ENCODE measurements around the gene PBX3.
"Not testable (repeated sequence)": the region's sequence is repeated elsewhere in the genome, so short reads cannot be mapped to it uniquely, and the experiment has no call there.

Gene PBX3

DNA sequence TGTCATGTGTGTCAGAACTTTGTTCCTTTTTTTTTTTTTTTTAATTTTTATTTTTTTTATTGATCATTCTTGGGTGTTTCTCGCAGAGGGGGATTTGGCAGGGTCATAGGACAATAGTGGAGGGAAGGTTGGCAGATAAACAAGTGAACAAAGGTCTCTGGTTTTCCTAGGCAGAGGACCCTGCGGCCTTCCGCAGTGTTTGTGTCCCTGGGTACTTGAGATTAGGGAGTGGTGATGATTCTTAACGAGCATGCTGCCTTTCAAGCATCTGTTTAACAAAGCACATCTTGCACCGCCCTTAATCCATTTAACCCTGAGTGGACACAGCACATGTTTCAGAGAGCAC, 32.0 kb downstream of the PBX3 start:
- DNase-seq = not testable (repeated sequence)

DNA sequence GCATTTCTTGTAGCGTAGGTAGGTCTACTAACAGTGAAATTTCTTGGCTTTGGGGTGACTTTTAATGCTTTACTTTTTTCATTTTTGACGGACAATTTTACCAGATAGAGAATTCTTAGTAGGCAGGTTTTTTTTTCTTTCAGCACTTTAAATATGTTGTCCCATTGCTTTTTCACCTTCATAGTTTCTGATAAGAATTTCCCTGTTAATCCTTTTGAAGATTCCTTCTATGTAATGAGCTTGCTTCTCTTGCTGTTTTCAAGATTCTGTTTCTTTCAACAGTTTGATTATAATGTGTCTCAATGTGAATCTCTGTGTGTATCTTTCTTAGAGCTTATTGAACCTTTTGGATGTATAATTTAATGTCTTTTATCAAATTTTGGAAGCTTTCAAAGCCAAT, 35.5 kb downstream of the PBX3 start:
- DNase-seq = no peak

DNA sequence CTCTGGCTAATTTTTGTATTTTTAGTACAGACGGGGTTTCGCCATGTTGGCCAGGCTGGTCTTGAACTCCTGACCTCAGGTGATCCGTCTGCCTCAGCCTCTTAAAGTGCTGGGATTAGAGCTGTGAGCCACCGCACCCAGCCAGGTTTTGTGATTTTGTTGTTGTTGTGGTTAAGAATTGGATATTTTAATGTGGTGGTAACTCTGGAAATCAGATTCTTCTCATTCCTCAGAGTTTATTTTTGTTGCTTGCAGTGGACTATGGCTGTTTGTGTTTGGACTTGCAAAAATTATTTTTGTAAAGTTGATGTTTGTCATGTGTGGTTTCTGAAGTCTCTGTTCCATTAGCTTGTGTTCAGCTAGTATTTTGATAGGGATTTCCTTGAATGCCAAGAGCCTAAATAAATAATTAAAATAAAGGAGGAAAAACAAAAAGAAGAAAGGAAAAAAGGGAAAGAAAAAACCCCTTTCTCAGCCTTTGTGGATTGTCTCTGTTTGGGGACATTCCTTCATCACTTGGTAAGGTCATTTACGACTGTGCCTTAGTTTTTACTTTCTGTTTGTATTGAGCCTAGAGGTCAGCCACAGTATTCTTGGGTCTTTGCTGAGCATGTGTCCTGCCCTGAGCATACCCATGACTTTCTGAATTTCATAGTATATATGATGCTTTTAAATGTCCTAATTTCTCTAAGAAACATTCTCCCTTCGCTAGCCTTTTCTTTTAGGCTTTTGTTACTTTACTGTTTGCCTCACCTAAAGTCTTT, 37.3 kb downstream of the PBX3 start:
- DNase-seq = no peak

DNA sequence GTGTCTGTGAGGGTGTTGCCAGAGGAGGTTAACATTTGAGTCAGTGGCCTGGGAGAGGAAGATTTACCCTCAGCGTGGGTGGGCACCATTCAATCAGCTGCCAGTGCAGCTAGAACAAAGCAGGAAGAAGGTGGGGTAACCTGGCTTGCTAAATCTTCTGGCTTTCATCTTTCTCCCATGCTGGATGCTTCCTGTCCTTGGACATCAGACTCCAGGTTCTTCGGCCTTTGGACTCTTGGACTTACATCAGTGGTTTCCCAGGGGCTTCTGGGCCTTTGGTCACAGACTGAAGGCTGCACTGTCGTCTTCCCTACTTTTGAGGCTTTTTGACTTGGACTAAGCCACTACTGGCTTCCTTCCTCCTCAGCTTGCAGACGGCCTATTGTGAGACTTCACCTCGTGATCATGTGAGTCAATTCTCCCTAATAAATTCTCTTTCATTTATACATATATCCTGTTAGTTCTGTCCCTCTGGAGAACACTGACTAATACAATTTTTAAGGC, 38.1 kb downstream of the PBX3 start:
- no peak for DNase-seq

DNA sequence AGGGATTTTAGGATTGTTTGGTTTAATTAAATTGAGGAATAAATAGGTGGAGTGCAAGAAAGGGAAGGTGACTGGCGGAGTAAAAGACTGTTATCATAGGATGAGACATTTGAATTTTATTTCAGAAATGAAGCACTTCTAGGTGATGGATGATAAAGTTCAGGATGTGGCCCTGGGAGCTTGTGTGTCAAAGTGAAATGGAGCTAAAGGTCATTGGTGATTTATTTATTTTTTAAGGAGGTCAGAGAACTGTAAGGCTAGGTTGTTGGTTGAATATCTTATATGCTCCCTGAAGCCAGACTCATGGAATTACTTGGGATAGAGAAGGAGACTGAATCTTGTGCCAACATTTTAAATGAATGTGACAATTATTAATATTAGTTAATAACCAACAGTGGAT, 40.5 kb downstream of the PBX3 start:
- no peak for DNase-seq

DNA sequence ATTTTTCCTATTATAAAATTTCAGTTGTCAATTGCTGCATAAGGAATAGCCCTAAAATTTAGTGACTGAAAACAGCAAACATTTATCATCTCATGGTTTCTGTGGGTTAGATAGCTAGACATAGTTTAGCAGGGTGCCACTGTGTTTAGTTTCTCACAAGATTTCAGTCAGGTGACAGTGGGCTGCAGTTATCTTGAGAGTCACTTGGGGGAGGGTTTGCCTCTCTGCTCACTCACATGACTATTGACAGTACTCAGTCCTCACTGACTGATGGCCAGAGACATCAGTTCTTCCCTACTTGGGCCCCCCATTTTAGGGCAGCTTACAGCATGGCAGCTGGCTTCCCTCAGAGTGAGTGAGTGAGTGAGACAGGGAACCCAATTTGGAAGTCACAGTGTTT, 42.0 kb downstream of the PBX3 start:
- DNase-seq = no peak

DNA sequence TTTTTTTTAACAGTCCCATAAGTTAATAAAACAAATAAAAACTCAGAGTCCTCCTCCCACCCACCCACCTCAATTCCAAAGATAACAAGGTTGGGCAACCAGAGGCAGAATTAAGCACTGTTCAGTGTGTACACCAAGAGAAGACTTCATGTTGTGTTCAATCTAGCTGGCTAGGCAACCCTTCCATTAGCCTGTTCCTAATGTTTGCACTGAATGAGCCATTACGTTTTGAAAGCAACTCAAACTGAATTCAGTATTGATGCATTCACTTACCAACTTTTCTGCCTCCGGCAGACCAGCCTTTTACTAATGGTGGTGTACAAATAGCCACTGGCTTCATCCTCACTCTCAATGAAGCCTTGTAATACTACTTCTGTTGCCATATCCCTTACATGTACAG, 47.5 kb downstream of the PBX3 start:
- no peak for DNase-seq

DNA sequence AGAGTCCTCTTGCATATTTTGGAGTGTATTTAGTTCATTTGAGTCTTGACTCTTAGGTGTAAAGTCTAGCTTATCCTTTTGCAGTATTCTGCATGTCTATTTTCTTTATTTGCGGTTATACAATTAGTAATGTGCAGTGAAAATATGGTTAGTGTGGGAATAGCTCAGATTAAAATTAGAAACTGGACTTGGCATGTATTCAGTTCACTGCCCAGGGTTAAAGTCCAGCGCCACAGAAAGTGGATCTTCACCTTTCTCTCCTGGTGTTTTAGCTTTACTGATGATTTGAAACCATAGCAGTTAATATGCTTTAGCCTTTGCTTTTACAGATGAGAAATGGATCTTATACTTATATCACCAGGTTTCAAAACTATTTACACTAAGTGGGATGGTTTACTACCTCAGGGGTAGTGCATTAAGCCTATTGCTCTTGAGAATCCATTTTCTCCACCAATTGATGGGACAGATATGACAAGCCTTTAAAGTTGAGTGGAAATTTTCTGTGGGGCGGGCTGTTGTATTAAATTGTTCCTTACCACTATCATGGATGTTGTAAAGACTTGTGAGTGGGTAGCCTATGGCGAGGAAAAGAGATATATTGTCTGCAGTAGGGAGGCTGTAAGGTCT, 48.9 kb downstream of the PBX3 start:
- DNase-seq = no peak

DNA sequence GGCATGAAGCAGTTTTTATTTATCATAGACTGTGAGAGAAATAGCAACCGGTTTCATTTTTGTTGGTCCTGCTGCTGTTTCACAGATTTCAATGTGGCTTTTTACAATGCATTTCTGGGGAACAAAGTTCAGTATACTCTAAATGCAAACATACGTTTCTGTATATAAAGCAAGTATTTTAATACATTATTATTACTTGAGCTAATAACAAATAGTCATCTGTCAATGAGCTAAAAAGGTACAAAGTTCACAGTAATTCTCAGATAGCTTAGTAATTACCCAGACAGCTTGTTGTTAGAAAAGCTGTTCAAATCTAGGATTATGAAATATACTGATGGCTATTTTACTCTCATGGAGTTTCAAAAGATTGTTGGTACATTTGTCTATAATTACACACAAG, 50.8 kb downstream of the PBX3 start:
- no peak for DNase-seq

DNA sequence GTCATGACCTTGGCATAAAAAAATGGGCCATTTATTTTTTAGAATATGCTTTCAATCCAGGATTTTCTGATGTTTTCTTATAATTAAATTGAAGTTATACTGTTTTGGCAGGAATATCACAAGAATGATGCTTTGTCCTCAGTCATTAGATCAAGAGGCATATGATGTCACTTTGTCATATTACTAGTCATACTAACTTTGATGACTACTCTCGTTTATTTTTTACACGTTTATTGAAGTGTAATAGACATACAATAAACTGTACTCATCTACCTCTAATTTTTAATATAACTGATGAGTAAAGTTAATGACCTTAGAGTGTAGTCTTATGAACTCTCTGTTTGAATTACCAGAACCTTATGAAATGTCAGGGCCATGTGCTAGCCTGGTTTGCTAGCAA, 56.4 kb downstream of the PBX3 start:
- no peak for DNase-seq

DNA sequence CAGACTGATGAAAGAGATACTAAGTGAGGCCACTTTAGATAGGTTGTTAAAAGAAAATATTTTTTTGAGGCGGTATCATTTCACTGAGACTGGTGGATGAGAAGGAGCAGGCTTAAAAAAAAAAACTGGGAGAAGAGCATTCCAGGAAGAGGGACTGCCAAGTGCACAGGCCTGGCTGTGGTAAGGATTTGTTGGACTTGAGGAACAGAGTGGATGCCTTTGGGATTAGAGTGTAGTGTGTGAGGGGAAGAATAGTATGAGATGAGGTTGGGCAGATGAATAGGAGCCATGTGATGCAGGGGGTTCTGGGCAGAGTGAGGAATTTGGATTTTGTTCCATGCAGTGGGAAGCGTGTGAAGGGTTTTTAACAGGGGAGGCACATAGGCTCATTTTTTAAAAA, 57.9 kb downstream of the PBX3 start:
- no peak for DNase-seq

DNA sequence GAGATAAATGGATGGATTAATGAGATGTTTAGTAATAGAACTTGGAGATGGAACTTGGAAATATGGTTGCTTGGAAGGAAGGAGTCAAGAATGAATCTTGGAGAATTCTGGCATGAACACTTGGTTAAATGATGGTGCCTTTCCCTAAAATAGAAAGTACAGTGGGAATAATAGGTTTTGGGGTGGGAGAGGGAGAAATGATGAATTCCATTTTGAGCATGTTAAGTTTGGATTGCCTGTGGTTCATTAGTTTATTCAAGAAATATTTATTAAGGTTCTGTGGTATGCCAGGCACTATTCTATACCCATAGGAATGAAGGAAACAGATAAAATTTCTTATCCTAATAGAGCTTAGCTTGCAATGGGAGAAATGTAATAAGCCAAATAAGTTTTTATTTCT, 58.4 kb downstream of the PBX3 start:
- DNase-seq = no peak

DNA sequence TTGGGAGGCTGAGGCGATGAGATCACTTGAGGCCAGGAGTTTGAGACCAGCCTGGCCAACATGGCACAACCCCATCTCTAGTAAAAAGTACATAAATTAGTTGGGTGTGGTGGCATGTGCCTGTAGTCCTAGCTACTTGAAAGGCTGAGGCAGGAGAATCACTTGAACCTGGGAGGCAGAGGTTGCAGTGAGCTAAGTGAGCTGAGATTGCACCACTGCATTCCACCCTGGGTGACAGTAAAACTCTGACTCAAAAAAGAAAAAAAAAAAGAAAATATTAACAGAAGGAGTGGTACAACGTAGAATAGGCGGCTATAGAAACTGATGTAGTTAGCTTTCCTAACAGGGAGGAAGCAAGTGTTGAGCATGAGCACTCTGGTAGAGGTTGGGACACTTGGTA, 59.9 kb downstream of the PBX3 start:
- no peak for DNase-seq

DNA sequence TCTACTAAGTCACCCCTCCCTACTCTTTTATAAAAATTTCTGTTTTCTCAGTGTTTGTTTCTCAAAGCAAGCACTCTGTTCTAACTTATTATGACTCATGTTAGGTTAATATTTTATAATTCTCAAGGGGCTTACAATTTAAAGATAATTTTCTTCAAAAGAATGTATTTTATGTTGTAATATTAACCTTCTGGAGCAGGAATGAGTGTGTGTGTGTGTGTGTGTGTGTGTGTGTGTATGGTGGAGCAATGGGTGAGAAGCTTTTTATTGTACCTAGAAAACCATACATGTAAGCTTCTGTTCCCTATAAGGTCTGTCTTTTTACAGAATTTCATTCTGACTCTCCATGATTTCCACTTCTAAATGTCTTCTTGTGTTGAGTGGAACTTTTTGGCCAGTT, 63.0 kb downstream of the PBX3 start:
- DNase-seq = no peak

DNA sequence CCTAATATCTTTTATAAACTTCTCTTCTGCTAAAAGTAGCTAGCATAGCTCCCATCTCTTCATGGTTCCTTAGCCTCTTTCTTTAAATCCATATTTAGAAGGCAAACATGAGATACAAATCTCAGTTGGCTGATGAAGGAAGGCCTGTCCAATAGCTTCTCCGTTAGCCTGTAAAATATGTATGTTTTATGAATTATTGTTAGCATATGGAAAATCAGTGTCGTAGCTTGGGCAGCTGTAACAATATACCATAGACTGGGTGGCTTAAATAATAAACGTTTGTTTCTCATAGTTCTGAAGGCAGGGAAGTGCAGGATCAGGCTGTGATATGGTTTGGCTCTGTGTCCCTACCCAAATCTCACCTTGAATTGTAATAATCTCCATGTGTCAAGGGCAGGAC, 63.8 kb downstream of the PBX3 start:
- DNase-seq = no peak

DNA sequence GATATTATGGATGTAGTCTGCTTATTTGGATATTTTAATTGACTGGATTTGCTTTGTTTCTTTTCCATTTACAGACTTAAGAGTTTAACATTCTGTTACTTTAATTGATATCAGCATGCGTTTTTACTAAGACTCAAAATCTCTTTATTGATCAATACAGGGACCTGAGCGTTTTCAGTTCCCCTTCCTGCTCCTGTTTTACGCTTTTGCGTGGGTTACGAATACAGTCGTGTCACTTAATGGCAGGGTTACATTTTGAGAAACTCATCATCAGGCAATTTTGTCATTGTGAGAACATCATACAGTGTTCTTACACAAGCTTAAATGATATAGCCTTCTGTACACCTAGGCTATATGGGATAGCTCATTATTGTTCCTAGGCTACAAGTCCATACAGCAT, 65.2 kb downstream of the PBX3 start:
- DNase-seq = no peak

DNA sequence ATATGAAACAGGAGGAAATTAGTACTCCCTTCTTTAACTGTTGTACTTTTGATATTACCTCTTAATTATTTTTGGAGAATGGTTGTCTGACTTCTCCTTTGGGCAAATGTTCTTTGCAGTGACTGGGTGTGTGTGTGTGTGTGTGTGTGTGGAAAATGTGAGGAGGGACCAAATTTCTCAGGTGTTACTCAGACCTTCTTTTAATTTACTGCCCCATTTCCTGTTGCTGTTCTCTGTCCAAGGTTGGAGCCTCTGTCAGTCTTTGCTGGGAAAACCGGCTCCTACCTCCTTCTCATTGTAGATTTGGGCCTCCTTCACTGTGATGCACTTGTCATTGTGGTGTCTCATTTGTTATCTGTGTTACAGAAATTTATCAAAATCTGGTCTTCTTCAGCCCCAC, 68.4 kb downstream of the PBX3 start:
- DNase-seq = no peak

DNA sequence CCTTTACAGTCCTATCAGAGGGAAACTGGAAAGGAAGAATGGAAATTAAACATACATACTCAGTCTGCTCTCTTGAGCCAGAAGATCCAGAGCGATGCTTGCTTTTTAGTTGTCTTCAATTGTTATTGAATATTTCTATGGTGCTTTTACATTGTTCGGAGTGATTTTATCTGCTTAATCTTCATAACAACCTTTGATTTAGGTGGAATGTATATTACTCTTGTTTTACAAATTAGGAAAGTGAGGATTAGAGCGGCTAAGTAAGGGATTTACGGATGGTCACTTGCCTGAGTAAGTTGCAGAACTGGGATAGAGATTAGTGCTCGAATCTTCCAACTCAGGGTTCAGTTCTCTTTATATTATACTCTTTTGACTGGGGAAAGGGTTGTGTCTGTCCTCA, 69.1 kb downstream of the PBX3 start:
- DNase-seq = no peak

DNA sequence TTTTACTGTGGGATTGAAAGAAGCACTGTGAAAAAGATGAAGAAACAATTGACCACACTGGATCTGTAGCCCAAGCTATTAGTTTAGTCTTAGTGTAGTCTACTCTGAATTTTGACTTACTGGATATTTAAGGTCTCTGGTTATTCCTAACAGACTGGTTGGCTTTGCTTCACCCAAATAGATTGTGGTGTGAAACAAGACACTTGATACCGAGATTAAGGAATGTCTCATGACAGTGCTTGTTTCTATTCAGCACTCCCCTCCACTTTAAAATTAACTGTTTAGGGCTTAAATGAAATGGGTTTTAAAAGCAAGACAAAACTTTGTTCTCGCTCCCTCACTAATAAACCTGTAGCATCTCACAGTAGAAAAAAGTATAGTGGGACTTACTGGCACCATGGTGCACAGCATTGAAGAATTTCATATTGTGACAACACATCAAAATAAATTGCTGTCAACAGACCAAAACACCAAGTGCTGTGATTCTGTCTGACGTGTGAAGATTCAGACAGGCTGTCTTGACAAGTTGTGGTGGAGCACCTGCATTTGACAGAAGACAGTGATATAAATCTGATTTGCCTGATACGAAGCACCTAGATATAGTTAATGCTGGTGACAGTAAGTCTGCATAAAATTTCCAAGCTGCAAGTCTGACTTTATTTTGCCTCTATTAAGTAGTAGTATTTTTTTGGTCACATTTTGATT, 73.1 kb downstream of the PBX3 start:
- DNase-seq = no peak

DNA sequence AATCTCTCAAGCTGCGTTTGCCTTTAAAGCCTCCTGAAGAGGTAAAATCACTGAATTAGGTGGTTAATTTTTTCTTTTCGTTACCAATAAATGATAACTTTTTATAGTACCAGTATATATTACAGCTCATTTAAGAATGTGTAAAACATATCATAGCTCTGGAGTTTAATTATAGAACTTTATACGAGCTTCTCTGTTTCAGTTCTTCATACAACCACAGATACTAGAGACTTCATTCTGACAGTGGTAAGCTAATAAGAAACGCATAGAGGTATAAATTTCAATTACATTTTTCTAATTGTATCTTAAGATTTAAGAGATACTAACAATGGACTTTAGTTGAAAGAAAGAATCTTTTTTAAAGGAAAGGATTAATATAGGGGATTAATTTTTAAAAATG, 73.9 kb downstream of the PBX3 start:
- DNase-seq = no peak

DNA sequence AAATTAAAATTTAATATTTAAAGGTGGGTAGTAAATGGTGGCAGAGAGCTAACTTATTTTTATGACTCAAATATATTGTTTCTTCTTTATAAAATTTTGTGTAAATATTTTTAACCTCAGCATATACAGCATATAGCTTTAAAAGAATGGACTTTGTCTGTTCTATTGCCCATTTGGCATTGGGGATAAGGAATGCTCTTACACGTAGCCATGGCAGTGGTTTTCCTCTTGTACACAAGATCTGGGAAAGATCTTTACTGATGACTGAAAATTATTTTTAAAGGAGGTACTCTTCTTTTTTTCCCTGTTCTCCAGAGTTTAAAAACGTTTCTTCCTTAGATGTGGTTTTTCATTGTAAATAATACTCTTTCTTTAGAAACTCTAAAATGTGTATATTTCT, 75.0 kb downstream of the PBX3 start:
- no peak for DNase-seq

DNA sequence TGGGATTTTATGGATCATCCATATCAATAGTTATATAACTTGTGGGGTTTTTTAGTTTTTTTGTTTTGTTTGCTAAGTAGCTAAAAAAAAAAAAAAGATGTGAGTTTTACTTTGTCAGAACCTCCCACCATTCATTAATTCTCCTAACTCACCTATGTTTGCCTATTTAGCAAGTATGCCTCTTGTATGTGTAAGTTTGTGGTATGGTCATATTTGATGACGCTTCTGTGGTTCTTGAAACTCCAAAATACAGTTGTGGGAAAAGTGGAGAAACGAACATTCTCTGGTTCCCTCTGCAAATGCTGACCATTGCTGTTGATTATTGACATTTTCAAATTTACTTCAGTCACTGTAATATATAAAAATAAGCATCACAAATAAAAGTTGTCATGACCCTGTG, 75.7 kb downstream of the PBX3 start:
- DNase-seq = no peak

DNA sequence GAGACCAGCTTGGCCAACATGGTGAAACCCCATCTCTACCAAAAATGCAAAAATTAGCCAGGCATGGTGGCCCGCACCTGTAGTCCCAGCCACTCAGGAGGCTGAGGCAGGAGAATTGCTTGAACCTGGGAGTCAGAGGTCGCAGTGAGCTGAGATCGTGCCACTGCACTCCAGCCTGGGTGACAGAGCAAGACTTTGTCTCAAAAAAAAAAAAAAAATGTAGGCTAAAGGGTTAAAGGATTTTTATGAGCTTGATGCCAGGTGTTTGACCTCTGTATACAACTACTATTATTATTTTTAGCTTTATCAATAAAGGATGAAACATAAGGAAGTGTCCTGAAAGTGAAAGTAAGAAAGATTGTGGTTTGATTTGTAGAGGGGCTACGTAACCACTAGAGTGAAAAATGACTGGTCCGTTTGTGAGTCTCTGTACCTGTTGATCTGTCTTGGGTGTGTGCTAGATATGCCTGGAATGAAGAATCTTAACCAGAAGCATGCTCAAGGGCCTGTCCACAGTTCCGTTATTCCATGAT, 76.8 kb downstream of the PBX3 start:
- DNase-seq = not testable (repeated sequence)

DNA sequence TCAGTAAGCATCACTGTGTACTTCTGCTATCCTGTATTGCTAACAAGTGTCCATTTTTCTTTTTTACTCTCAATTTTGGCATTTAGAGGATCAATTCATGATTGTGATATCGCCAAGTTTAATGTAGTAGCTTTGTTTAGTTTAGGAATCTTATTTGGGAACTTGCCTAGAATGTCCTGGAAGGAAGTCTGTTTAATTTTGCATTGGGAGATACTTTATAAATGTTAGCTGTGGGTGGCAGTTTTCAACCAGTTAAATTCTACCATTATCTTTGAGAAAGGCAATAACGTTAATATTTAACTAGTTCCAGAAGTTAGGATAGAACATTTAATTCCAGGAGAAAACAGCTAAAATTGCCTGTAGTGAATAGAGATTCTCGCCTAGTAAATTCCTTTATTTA, 78.6 kb downstream of the PBX3 start:
- DNase-seq = no peak

Measured in NCI-H187 treated with DMSO at 0.1 percent for 48 hours (cell line).